ENCODE data around the gene NR2C2. TPM values are rescaled to one million over a fixed set of nuclear protein-coding genes. Genes with fewer than 3 reads are reported as not detected.
A peak's percentile ranks its signal among the peaks of the same experiment; 100 is the strongest.

The NR2C2 gene
- total and polyA plus RNA-seq, 9 of the 15 experiments (the other 6 are each of a cell fraction or from before 2014, with no cell fraction given) = 6.1 to 33.0 (median 14.6) TPM

DNA sequence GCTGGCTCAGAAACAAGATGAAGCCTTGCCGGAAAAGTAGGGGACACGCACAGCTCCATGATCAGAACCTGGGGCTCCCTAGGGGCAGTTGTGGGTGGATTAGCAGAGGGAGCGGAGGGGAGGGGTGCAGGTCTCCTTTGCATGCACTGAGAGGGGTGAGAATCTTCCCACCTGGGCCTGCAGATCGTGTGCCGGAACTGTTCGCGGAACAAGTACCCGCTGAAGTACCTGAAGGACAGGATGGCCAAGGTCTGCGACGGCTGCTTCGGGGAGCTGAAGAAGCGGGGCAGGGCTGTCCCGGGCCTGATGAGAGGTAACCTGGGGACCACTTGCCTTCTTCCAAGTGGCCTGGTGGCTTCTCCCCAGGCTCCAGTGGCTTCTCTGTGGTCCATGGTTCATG, 24.5 kb upstream of the NR2C2 start (continued):
- TF ChIP-seq DACH1 (IDR thresholded peaks at IDR 0.05; ENCODE audit: partially characterized antibody) = no peak

DNA sequence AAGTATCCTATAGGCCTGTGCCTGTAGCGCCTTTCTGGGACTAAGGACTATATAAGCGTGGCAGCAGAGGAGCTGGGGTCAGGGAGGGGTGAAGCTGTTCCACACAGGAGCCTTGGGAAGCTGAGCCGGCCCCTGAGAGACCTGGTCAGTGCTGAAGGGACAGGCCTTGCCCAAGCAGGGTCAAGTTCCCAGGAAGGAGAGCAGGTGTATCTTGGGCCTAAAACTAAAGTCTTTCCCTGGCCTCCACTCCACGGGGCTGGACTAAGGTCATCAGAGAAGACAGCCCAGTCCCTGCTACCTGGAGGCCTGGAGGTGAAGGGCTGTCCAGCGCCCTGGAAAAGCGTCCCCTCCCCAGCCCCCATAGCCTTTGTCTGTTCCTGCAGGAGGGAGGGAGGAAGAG, 23.9 kb upstream of the NR2C2 start:
- Histone ChIP-seq H3K79me2 (ENCODE audit: control insufficient read depth, insufficient read depth, low read length) (no peaks in the 10 kb centered on the region), H3K36me3 (ENCODE audit: control insufficient read depth, insufficient read depth, low read length) (no peaks in the 10 kb centered on the region), H3K4me3 (no peak overlapping the region), H3K27me3 (ENCODE audit: control insufficient read depth in 2 of 2, insufficient read depth in 2 of 2, low read length in 2 of 2) (peaks cover 31 to 45% of the 10 kb centered on the region in 2 experiments), H3K4me2 (ENCODE audit: insufficient read depth, low read length) (no peak overlapping the region), H3K9me1 (ENCODE audit: control insufficient read depth, insufficient read depth, low read length) (no peaks in the 10 kb centered on the region), H2AFZ (ENCODE audit: low read depth, low read length) (no peak overlapping the region), H3K9ac (ENCODE audit: insufficient read depth in 1 of 2, low read depth in 2 of 2, low read length in 2 of 2) (0 out of 4 replicates have a peak overlapping the region, but pooled peaks of 1 of the 2 experiments have one; percentile 15), H3K27ac (ENCODE audit: extremely low read depth, low read depth, low read length) (no peak overlapping the region), H3K4me1 (replicated peaks in 1 of 2; ENCODE audit: control insufficient read depth in 2 of 2, insufficient read depth in 2 of 2, low read length in 2 of 2) (peaks cover 0 to 3% of the 10 kb centered on the region in 2 experiments; a peak in 2 of 5 replicates), H4K20me1 (replicated peaks; ENCODE audit: control insufficient read depth, insufficient read depth, low read length) (peaks cover 9% of the 10 kb centered on the region; the same call in 1 of the 2 replicates), H3K9me3 (replicated peaks; ENCODE audit: control insufficient read depth, insufficient read depth, low read depth, low read length) (no peaks in the 10 kb centered on the region)
- intact Hi-C loops (cut with micrococcal nuclease) = loop anchor here (5.0 to 10.0 kb wide), 4 partner anchors 281 to 1026 kb away; partner anchors contain the start of gene CAPN7
- POLR2A ChIA-PET = interaction anchor here (0.6 to 1.3 kb wide), 3 partner anchors 10 to 100 kb away, joined by 3 read pairs; no protein-coding TSS in a partner anchor
- WGBS (ENCODE audit: insufficient coverage, low coverage, missing lambda C conversion rate) = 2% methylated on average over 6 of the region's 6 CpGs
- BruUV-seq (replicated peaks) = no TSS peak
- in situ Hi-C loops (cut with MboI) = loop anchor here (5.0 to 25.0 kb wide), 3 partner anchors 126 to 1261 kb away; no protein-coding TSS in a partner anchor
- no peak for ATAC-seq
- CTCF ChIA-PET (ENCODE audit: low intra/inter-chr PET ratio) = no interaction called here
- no peak for FAIRE-seq
- no peak for DNase-seq (ENCODE audit: extremely low read depth in 1 of 4, low spot score in 3 of 4)
- TF ChIP-seq ZNF263 (CRISPR knock-in tag; IDR thresholded peaks at IDR 0.05; ENCODE audit: borderline replicate concordance) (no peak), CCAR2 (IDR thresholded peaks at IDR 0.05; ENCODE audit: low read depth, low read length) (no peak), SAFB2 (IDR thresholded peaks at IDR 0.05; ENCODE audit: borderline replicate concordance, low read depth, low read length, severe bottlenecking) (no peak), COPS2 (conservative IDR thresholded peaks at IDR 0.05) (no peak), WHSC1 (IDR thresholded peaks at IDR 0.05; ENCODE audit: low read length) (no peak), KAT2B (IDR thresholded peaks at IDR 0.05; ENCODE audit: low read depth, low read length) (no peak), HCFC1 (IDR thresholded peaks at IDR 0.05; ENCODE audit: low read depth, low read length) (no peak), ZFP30 (CRISPR knock-in tag; IDR thresholded peaks at IDR 0.05; ENCODE audit: borderline replicate concordance) (no peak), NFXL1 (CRISPR knock-in tag; IDR thresholded peaks at IDR 0.05) (no peak), GTF2E2 (tag; IDR thresholded peaks at IDR 0.05) (no peak), NR1H2 (CRISPR knock-in tag; IDR thresholded peaks at IDR 0.05) (no peak), NRF1 (conservative IDR thresholded peaks at IDR 0.05 in 1 of 2, IDR thresholded peaks at IDR 0.05 in 1 of 2) (no peak)
- TF ChIP-seq, protein P1, sequence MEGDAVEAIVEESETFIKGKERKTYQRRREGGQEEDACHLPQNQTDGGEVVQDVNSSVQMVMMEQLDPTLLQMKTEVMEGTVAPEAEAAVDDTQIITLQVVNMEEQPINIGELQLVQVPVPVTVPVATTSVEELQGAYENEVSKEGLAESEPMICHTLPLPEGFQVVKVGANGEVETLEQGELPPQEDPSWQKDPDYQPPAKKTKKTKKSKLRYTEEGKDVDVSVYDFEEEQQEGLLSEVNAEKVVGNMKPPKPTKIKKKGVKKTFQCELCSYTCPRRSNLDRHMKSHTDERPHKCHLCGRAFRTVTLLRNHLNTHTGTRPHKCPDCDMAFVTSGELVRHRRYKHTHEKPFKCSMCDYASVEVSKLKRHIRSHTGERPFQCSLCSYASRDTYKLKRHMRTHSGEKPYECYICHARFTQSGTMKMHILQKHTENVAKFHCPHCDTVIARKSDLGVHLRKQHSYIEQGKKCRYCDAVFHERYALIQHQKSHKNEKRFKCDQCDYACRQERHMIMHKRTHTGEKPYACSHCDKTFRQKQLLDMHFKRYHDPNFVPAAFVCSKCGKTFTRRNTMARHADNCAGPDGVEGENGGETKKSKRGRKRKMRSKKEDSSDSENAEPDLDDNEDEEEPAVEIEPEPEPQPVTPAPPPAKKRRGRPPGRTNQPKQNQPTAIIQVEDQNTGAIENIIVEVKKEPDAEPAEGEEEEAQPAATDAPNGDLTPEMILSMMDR (IDR thresholded peaks at IDR 0.05 in 2 of 3, conservative IDR thresholded peaks at IDR 0.05 in 1 of 3; ENCODE audit: insufficient read depth in 2 of 3, low read depth in 1 of 3, low read length in 3 of 3) = no peak
- TF ChIP-seq, protein P2, sequence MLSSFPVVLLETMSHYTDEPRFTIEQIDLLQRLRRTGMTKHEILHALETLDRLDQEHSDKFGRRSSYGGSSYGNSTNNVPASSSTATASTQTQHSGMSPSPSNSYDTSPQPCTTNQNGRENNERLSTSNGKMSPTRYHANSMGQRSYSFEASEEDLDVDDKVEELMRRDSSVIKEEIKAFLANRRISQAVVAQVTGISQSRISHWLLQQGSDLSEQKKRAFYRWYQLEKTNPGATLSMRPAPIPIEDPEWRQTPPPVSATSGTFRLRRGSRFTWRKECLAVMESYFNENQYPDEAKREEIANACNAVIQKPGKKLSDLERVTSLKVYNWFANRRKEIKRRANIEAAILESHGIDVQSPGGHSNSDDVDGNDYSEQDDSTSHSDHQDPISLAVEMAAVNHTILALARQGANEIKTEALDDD (IDR thresholded peaks at IDR 0.05) = no peak
- TF ChIP-seq, protein P3, sequence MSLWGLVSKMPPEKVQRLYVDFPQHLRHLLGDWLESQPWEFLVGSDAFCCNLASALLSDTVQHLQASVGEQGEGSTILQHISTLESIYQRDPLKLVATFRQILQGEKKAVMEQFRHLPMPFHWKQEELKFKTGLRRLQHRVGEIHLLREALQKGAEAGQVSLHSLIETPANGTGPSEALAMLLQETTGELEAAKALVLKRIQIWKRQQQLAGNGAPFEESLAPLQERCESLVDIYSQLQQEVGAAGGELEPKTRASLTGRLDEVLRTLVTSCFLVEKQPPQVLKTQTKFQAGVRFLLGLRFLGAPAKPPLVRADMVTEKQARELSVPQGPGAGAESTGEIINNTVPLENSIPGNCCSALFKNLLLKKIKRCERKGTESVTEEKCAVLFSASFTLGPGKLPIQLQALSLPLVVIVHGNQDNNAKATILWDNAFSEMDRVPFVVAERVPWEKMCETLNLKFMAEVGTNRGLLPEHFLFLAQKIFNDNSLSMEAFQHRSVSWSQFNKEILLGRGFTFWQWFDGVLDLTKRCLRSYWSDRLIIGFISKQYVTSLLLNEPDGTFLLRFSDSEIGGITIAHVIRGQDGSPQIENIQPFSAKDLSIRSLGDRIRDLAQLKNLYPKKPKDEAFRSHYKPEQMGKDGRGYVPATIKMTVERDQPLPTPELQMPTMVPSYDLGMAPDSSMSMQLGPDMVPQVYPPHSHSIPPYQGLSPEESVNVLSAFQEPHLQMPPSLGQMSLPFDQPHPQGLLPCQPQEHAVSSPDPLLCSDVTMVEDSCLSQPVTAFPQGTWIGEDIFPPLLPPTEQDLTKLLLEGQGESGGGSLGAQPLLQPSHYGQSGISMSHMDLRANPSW (CRISPR knock-in tag; IDR thresholded peaks at IDR 0.05) = no peak
